Liver (tissue), 9 donors: ENCODE results near the gene ATG16L1. TPM values are rescaled to one million over a fixed set of nuclear protein-coding genes. Genes with fewer than 3 reads are reported as not detected.

ENCODE experiments used
- DNase-seq: peaks from one replicate; pipeline ENCODE4 v3.0.0-alpha.2; 2017; ENCODE audit warnings: low spot score
- H3K27ac ChIP-seq, 2 donors: one replicate each; pipeline ENCODE4 v1.7.0; 2013; ENCODE audit warnings: inconsistent platforms in 2 of 2, low read length in 2 of 2, control low read depth in 1 of 2, low read depth in 1 of 2, mild to moderate bottlenecking in 1 of 2
- H3K27me3 ChIP-seq, 4 donors: one replicate each; pipeline versions ENCODE4 v1.6.1 to v1.7.0; 2013; ENCODE audit warnings: low read length in 3 of 4, inconsistent platforms in 1 of 4, mild to moderate bottlenecking in 1 of 4, moderate library complexity in 1 of 4; ENCODE audit not compliant: control insufficient read depth in 4 of 4, insufficient read depth in 4 of 4
- H3K36me3 ChIP-seq, 4 donors: one replicate each; pipeline versions ENCODE4 v1.6.1 to v1.7.0; 2013; ENCODE audit warnings: low read length in 3 of 4, mild to moderate bottlenecking in 3 of 4, low read depth in 1 of 4, moderate library complexity in 1 of 4; ENCODE audit not compliant: control insufficient read depth in 4 of 4, insufficient read depth in 3 of 4
- H3K4me1 ChIP-seq, 4 donors: one replicate each; pipeline versions ENCODE4 v1.6.1 to v1.7.0; 2013; ENCODE audit warnings: low read length in 3 of 4, mild to moderate bottlenecking in 3 of 4, moderate library complexity in 1 of 4; ENCODE audit not compliant: control insufficient read depth in 4 of 4, insufficient read depth in 4 of 4
- H3K4me3 ChIP-seq, 3 donors: one replicate each; pipeline versions ENCODE4 v1.6.1 to v1.7.0; 2013; ENCODE audit warnings: low read length in 3 of 3, control low read depth in 1 of 3, low read depth in 1 of 3, mild to moderate bottlenecking in 1 of 3
- H3K9ac ChIP-seq, 2 donors: one replicate each; pipeline ENCODE4 v1.7.0; 2013; ENCODE audit warnings: low read length in 2 of 2, mild to moderate bottlenecking in 2 of 2, moderate library complexity in 2 of 2, control low read depth in 1 of 2, low read depth in 1 of 2
- H3K9me3 ChIP-seq, 4 donors: one replicate each; pipeline versions ENCODE4 v1.6.1 to v1.7.0; 2013; ENCODE audit warnings: low read length in 3 of 4; ENCODE audit not compliant: control insufficient read depth in 4 of 4
- EGR1 ChIP-seq, 2 donors: IDR thresholded peaks; 2 replicates each; pipeline ENCODE4 v1.6.1; 2016 to 2018; ENCODE audit warnings: antibody characterized with exemption in 2 of 2, low read depth in 2 of 2
- FOXA1 ChIP-seq: IDR thresholded peaks from 2 replicates; pipeline ENCODE4 v1.6.1; 2016; ENCODE audit warnings: antibody characterized with exemption
- FOXA2 ChIP-seq: IDR thresholded peaks from 2 replicates; pipeline ENCODE4 v1.6.1; 2016; ENCODE audit warnings: antibody characterized with exemption
- GABPA ChIP-seq, 2 donors: IDR thresholded peaks in 1 of 2; conservative IDR thresholded peaks in 1 of 2; 2 replicates each; pipeline ENCODE4 v1.6.1; 2016; ENCODE audit warnings: antibody characterized with exemption in 2 of 2, mild to moderate bottlenecking in 1 of 2, moderate library complexity in 1 of 2
- HNF4A ChIP-seq, 2 donors: conservative IDR thresholded peaks; 2 replicates each; pipeline ENCODE4 v1.6.1; 2016; ENCODE audit warnings: antibody characterized with exemption in 2 of 2, mild to moderate bottlenecking in 2 of 2
- HNF4G ChIP-seq: IDR thresholded peaks from 2 replicates; pipeline ENCODE4 v1.6.1; 2016; ENCODE audit warnings: antibody characterized with exemption
- JUND ChIP-seq, 2 donors: IDR thresholded peaks; 2 replicates each; pipeline ENCODE4 v1.6.1; 2016; ENCODE audit warnings: antibody characterized with exemption in 2 of 2
- NR2F2 ChIP-seq: IDR thresholded peaks from 2 replicates; pipeline ENCODE4 v1.6.1; 2016; ENCODE audit warnings: antibody characterized with exemption
- RAD21 ChIP-seq, 2 donors: IDR thresholded peaks; 2 replicates each; pipeline ENCODE4 v1.6.1; 2016; ENCODE audit warnings: antibody characterized with exemption in 2 of 2, mild to moderate bottlenecking in 2 of 2
- RXRA ChIP-seq, 2 donors: IDR thresholded peaks; 2 replicates each; pipeline ENCODE4 v1.6.1; 2017 to 2018; ENCODE audit warnings: antibody characterized with exemption in 2 of 2, mild to moderate bottlenecking in 1 of 2
- SP1 ChIP-seq: IDR thresholded peaks from 2 replicates; pipeline ENCODE4 v1.6.1; 2018; ENCODE audit warnings: antibody characterized with exemption, mild to moderate bottlenecking
- TAF1 ChIP-seq: conservative IDR thresholded peaks from 2 replicates; pipeline ENCODE4 v1.6.1; 2016; ENCODE audit warnings: antibody characterized with exemption, mild to moderate bottlenecking
- YY1 ChIP-seq: IDR thresholded peaks from 2 replicates; pipeline ENCODE4 v1.6.1; 2016; ENCODE audit warnings: antibody characterized with exemption, mild to moderate bottlenecking
- ZBTB33 ChIP-seq: IDR thresholded peaks from 2 replicates; pipeline ENCODE4 v1.6.1; 2016; ENCODE audit warnings: antibody characterized with exemption
- WGBS: extraction: QIAGEN DNeasy Blood & Tissue Kit; methylation state at CpG from one replicate; pipeline ENCODE4 v1.1.7; 2013; 5-methylcytosine and 5-hydroxymethylcytosine counted together
- polyA plus RNA-seq, 2 donors: library from polyadenylated mRNA; stranded (reverse) in 1 of 2; unstranded in 1 of 2; fragments of 200-250 nt in 1 of 2; fragments of >200 nt in 1 of 2; fragmentation: Nextera tagmentation in 1 of 2; extraction: Ambion mirVana in 1 of 2; gene quantifications; one replicate each; pipeline versions ENCODE4 v1.2.1 to v1.2.3, GENCODE V29; 2013 to 2015
- total RNA-seq, 2 donors: library from RNA; depleted of rRNA; stranded (reverse); fragments of >200 nt; gene quantifications; one replicate each; pipeline ENCODE4 v1.2.3, GENCODE V29; 2014
- TF ChIP-seq, protein P1 (sequence below): fragments of 150-350 bp; IDR thresholded peaks from 2 replicates; pipeline ENCODE4 v1.5.1; 2017; ENCODE audit warnings: improper control_type of control experiment, low read depth, low read length; ENCODE audit not compliant: missing input control
- TF ChIP-seq, protein P2 (sequence below): IDR thresholded peaks from 2 replicates; pipeline ENCODE4 v1.6.1; 2016; ENCODE audit warnings: antibody characterized with exemption
- donor health status: healthy.
- donor health status: healthy.
- donor health status: healthy.
- donor health status: healthy.
- donor health status: healthy.

ATG16L1 gene
- total and polyA plus RNA-seq, 4 donors, result 6.4 to 22.8 (median 15.7) TPM

GRCh38 chr2:233328922-233329321 lies 77.4 kb downstream of the ATG16L1 start:
- no peaks in the 10 kb centered on the region for H3K36me3 ChIP-seq
- H3K27ac ChIP-seq, result no peak overlapping the region
- TF ChIP-seq YY1, result no peak
- TF ChIP-seq HNF4A (conservative IDR thresholded peaks at IDR 0.05), result no peak
- TF ChIP-seq, protein P1, sequence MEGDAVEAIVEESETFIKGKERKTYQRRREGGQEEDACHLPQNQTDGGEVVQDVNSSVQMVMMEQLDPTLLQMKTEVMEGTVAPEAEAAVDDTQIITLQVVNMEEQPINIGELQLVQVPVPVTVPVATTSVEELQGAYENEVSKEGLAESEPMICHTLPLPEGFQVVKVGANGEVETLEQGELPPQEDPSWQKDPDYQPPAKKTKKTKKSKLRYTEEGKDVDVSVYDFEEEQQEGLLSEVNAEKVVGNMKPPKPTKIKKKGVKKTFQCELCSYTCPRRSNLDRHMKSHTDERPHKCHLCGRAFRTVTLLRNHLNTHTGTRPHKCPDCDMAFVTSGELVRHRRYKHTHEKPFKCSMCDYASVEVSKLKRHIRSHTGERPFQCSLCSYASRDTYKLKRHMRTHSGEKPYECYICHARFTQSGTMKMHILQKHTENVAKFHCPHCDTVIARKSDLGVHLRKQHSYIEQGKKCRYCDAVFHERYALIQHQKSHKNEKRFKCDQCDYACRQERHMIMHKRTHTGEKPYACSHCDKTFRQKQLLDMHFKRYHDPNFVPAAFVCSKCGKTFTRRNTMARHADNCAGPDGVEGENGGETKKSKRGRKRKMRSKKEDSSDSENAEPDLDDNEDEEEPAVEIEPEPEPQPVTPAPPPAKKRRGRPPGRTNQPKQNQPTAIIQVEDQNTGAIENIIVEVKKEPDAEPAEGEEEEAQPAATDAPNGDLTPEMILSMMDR, result no peak
- TF ChIP-seq RXRA (IDR thresholded peaks at IDR 0.05), result no peak
- TF ChIP-seq EGR1 (IDR thresholded peaks at IDR 0.05; ENCODE audit: low read depth in 2 of 2), result no peak
- TF ChIP-seq SP1, result no peak
- TF ChIP-seq, protein P2, sequence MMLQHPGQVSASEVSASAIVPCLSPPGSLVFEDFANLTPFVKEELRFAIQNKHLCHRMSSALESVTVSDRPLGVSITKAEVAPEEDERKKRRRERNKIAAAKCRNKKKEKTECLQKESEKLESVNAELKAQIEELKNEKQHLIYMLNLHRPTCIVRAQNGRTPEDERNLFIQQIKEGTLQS, result no peak
- TF ChIP-seq JUND (IDR thresholded peaks at IDR 0.05), result no peak
- no peak for TF ChIP-seq FOXA1
- TF ChIP-seq NR2F2, result no peak
- no peak for TF ChIP-seq FOXA2
- no peak for TF ChIP-seq GABPA (IDR thresholded peaks at IDR 0.05 in 1 of 2, conservative IDR thresholded peaks at IDR 0.05 in 1 of 2)
- TF ChIP-seq TAF1, result no peak
- TF ChIP-seq HNF4G, result no peak
- no peak for TF ChIP-seq ZBTB33
- no peak for TF ChIP-seq RAD21 (IDR thresholded peaks at IDR 0.05)
- H3K27me3 ChIP-seq, result no peaks in the 10 kb centered on the region
- H3K4me1 ChIP-seq, result no peaks in the 10 kb centered on the region
- 82% methylated on average over 4 of the region's 4 CpGs for WGBS
- H3K4me3 ChIP-seq, result no peak overlapping the region
- no peak for DNase-seq
- no peaks in the 10 kb centered on the region for H3K9me3 ChIP-seq
- H3K9ac ChIP-seq, result no peak overlapping the region

GRCh38 chr2:233329489-233330135 lies 78.1 kb downstream of the ATG16L1 start:
- no peak for TF ChIP-seq TAF1
- no peak for TF ChIP-seq YY1
- TF ChIP-seq SP1, result no peak
- peak; percentile 95 for TF ChIP-seq NR2F2
- no peaks in the 10 kb centered on the region for H3K4me1 ChIP-seq
- no peak overlapping the region for H3K9ac ChIP-seq
- no peak overlapping the region for H3K27ac ChIP-seq
- H3K9me3 ChIP-seq, result no peaks in the 10 kb centered on the region
- H3K36me3 ChIP-seq, result no peaks in the 10 kb centered on the region
- H3K4me3 ChIP-seq, result no peak overlapping the region
- WGBS, result 84% methylated on average over 7 of the region's 7 CpGs
- no peak for DNase-seq
- H3K27me3 ChIP-seq, result no peaks in the 10 kb centered on the region
